Astrocyte (in vitro differentiated cells and primary cell): ENCODE measurements around the gene TMEM25.

Experiments
- EZH2 ChIP-seq: IDR thresholded peaks from 2 replicates; pipeline ENCODE4 v1.6.1; 2012; ENCODE audit warnings: mild to moderate bottlenecking, low read length, inconsistent platforms; ENCODE audit not compliant: insufficient read depth
- TF ChIP-seq, protein P1 (sequence below): IDR thresholded peaks from 2 replicates; pipeline ENCODE4 v1.5.1; 2011; ENCODE audit warnings: low read depth, mild to moderate bottlenecking, inconsistent platforms, low read length, moderate library complexity; ENCODE audit not compliant: insufficient read depth

DNA sequence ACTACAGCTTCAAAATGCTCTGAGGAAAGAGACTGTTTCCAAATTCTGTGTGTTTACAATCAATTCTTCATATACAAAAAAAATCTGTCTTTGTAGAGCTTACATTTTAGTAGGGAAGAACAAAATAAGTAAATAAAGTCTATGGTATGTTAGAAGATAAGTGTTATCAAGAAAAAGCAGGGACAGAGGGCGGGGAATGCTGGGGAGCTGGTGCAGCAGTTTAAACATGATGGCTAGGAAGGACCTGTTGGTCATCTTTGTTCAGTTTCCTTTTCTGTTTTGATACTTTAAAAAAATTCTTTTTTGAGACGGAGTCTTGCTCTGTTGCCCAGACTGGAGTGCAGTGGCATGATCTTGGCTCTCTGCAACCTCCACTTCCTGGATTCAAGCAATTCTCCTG is 16.1 kb downstream of the TMEM25 start:
- TF ChIP-seq, protein P1, sequence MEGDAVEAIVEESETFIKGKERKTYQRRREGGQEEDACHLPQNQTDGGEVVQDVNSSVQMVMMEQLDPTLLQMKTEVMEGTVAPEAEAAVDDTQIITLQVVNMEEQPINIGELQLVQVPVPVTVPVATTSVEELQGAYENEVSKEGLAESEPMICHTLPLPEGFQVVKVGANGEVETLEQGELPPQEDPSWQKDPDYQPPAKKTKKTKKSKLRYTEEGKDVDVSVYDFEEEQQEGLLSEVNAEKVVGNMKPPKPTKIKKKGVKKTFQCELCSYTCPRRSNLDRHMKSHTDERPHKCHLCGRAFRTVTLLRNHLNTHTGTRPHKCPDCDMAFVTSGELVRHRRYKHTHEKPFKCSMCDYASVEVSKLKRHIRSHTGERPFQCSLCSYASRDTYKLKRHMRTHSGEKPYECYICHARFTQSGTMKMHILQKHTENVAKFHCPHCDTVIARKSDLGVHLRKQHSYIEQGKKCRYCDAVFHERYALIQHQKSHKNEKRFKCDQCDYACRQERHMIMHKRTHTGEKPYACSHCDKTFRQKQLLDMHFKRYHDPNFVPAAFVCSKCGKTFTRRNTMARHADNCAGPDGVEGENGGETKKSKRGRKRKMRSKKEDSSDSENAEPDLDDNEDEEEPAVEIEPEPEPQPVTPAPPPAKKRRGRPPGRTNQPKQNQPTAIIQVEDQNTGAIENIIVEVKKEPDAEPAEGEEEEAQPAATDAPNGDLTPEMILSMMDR: no peak
- no peak for TF ChIP-seq EZH2
